GM15510 (cell line): ENCODE results near the gene MYOM3.

Experiments used
- POLR2A ChIP-seq: IDR thresholded peaks from 3 replicates; pipeline ENCODE4 v1.6.1; 2011; ENCODE audit warnings: borderline replicate concordance; ENCODE audit not compliant: insufficient read length; ENCODE audit errors: extremely low read depth

MYOM3 gene

DNA sequence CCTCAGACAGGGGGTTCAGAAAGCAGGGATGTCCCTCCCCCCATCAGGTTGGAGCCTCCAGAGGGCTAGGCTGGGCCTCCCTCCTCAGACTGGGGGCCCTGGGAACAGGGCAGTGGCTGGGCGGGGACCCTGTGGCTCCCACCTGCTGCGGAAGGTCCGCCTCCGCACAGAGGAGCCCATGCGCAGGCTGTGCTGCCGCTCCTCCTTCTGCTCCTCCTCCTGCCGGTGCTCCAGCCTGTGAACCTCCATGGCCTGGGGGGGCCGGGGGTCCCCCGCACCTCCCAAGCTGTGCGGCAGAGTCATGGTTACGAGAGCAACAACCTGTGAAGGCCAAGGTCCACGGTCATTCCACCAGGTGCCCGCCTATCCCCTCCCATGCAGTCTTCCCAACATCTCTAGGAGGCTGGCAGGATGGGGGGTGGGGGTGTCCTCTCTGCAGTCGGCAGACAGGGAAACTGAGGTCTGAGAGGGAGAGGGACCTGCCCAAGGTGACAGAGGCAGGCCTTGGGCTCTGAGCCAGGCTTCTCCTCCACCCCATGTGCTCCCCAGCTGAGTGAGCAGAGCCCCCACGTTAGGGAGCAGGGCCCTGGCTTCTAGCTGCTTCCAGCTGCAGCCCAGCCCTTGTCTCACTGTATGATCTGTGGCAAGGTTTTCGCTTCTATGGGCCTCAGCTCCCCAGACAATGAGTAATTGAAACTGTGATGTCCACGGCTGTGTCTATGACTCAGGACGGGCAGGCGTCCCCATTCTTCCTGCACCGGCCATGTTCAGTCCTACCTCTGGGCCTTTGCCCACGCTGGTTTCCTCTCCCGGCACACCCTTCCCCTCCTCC lies 3.4 kb downstream of the MYOM3 start:
- no peak for TF ChIP-seq POLR2A

DNA sequence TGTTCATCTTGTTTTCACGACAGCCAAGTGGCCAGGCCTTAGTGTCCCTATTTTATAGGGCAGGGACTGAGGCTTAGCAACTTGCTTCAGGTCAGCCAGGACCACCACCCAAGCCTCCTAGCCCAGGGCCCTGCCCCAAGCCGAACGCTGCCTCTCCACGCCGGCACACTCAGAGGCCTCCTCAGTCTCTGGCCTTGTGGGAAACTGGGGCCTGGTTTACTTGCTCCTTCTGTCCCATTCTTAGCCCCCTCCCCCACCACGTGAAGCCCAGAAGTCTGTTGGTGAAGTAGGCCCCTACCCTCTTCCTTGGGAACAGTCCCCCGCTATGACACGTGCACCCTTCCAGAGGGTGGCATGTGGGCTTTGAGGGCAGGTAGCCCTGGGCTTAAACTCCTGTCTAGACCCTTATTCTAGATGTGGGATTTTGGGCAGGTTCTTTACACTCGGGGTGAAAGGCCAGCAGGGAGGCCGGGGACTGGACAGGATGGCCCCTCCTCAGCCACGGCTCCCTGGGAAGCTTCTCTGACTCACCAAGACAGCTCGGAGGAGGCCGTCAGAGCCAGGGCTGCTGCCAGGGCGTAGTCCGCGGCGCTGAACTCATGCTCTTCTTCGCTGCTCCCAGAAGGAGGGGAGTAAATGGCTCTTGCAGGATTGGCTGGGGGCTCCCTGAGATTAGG lies 4.3 kb downstream of the MYOM3 start:
- no peak for TF ChIP-seq POLR2A

DNA sequence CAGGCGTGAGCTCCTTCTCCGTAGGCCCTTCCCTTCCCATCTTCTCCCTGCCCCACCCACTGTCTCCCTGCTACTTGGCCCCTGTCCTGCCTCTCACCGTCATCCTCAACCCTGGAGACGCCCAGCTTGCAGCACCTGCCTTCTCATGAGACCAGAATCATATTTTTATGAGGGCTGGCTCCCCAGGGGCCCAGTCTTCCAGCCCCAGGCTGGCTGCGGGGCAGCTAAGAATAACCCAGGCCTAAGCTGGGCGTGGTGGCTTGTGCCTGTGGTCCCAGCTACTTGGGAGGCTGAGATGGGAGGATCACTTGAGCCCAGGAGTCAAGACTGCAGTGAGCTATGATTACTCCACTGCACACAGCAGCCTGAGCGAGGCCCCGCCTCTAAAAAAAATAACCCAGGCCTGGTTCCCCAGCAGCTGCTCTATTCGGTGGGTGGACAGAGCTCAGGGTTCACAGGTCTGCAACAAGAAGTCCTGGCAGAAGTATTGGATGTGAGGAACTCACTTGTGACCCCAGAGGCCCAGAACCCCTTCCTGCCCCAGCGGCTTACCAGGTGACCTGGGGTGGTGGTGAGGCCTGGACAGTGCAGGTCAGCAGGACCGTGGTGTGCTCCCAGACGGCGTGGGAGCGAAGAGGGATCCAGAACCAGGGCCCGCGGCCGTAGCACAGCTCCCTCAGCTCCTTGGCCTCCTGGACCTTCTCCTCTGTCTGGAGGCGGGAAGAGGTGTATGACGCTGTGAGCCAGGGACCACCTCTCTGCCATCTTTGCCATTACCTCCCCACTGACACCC lies 6.4 kb downstream of the MYOM3 start:
- TF ChIP-seq POLR2A, result no peak

DNA sequence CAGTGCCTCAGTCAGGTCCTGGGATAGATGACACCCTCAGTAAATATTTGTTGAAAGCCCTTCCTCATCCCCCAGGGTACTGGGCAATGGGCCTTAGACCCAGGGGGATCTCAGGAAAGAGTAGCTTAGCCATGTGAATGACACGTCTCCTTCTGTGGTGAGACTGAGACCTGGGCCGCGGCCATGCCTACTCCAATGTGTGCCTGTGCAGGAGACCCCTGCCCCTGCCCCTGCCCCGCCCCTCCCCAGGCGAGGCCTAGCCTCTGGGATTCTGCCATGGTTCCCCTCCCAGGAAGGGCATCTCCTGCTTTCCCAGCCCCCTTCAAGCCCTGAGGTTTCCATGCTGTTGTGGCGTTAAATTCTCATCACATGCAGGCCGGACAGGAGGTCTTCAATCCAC lies 7.1 kb downstream of the MYOM3 start:
- no peak for TF ChIP-seq POLR2A

DNA sequence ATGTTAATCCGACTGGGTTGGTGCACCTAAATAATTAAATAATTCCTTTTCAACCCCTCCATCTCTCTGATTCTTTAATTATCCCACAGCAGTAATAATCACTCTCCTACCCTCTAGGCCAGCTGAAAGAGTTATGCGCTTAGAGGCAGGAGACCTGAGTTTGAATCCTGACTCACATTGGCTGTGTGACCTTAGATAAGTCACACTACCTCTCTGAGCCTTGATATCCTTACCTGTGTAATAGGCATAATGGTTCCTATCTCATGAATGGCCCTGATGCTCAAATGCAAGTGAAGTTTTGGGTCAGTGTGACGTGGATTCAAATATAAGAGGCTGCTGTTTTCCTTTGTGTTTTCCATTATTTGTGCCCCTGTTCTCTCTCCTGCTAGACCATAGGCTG lies 8.1 kb downstream of the MYOM3 start:
- TF ChIP-seq POLR2A, result no peak

DNA sequence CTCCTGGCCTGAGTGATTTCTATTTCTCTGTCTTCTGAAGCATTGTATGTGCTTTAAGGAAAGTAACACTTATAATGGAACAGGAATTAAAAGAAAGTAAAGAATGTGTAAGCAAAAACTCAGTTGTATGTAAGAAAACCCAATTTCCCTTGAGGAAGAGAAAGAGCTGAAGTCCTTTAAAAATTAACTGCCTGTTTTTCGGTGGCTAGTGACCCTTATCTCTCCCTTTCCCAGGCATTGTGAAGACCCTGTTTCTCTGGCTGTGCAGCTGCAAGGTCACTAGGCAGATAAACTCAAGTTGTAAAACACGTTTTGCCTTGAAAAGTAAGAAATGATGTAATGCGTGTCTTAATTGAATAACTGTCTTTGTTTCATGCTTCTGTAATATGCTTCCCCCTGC lies 8.5 kb downstream of the MYOM3 start:
- TF ChIP-seq POLR2A, result no peak

DNA sequence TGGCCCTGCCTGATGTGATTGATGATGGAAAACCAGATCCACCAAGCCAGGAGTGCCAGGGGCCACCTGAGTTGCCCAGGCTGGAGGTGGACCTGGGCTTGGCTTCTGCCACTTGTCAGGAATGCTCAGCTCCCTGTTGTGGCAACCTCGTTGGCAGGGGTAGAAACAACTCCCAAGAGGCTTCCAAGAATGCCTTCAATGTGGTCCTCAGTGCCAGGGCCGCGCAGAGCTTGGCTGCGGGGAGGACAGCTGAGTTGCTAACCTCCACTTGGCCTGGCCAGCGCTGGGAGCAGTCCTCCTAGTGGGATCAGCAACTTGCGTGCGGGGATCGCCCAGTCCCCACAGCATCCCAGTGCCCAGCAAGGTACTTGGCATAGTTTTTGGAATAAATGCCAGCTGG lies 9.0 kb downstream of the MYOM3 start:
- TF ChIP-seq POLR2A, result no peak

DNA sequence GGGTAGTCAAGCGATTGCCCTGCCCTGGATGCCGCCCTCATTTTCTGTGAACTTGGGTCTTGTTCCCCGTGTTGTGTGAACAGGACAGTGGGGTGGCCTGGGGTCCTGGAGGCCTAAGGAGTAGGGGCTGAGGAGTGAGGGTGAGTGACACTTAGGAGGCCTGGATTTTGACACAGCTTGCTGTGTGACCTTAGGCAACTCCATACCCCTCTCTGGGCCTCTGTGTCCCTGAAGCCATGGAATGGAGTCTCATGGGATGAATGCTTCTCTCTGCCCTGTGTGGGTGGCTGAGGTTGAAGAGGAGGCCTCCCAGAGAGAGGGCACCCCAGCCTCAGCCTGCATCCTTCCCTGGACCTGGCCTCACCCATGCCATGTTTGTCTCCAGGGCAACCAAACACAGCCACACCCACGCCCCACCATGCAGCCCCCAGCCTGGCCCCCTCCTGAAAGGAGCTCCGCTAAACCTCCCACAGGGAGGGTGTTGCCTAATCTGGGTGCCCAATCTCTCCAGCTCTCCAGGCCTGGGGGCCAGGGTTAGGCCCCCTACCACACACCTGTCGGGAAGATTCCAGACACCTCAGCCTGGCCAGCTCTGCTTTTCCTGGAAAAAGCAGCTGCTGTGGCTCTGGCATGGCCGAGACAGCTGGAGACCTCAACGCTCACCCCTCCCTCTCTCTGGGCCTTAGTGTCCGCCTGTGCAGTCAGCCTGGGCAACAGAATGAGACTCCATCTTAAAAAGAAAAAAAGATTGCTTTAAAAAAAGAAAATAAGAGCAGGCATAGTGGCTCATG lies 9.9 kb downstream of the MYOM3 start:
- no peak for TF ChIP-seq POLR2A

DNA sequence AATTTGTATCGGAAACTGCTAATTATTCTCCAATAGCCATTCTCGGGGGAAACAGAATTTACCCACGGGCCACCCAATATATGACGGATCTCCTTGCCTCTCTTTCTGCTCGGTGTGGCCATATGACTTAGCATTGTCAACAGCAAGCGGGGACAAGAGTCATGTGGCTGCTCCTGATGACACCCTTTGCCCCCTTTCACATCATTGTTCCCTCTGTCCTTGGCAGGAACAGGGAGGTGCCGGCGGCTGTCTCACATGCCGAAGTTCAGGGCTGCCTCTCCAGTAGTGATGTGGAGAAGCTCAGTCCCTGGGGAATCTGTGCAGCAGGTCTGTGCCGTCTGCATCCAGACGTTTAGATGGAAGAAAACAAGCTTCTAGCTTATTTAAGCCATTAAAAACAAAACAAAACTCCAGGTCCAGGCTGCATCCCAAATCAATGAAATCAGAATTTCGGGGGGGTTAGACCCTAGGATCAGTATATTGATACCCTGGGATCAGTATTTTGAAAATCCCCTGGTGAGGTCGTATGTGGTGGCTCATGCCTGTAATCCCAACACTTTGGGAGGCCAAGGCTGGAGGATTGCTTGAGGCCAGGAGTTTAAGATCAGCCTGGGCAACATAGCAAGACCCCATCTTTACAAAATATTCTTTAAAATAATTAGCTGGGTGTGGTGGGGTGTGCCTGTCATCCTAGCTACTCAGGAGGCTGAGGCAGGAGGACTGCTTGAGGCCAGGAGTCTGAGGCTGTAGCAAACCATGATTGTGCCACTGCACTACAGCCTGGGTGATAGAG lies 10.8 kb downstream of the MYOM3 start:
- no peak for TF ChIP-seq POLR2A

DNA sequence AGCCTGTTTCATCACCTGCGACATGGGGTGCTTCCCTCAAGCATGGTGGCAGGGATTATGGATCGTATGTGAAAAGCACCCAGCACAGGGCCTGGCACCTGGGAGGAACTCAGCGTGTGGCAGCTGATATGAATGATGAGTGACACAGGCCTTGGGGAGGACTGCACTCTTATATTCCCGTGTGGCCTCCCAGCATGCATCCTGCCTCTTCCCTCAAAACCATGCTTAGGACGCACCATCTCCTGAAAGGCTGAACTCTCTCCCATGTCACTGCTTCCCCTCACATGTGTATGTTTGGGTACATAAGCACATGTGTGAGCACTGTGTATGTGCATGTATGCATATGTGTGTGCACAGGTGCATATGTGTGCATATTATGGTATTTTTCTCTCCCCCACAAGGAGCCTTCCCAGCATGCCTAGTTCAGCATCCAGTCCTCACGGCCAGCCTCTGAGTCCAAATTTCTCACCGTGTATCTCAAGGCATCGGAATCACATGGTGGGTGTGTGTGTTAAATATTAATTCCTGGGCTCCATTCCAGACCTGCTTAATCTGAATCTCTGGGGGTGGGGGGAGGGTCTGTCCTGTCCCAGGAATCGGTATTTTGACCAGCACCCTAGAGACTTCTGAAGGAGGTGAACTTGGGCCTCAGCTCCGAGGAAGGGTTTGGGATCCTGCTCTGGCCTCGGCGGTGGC lies 12.8 kb downstream of the MYOM3 start:
- TF ChIP-seq POLR2A, result no peak

DNA sequence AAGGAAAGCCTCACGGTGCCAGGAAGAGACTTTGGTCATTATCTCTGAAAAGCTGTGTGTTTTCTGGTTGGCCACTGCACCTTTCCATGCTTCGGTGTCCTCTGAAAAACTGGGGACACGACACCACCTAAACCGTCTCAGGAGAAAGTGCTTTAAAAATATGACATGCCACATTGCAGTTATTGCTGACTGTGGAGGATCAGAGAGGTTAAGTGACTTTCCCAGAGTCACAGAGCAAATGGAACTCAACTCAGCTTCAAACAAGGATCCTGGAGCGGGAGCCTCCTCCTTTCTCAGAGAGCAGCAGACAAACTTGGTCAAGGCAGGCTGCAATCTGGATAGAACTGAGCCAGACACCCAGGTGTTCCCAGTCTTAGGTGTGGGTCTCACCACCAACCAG lies 13.8 kb downstream of the MYOM3 start:
- no peak for TF ChIP-seq POLR2A

DNA sequence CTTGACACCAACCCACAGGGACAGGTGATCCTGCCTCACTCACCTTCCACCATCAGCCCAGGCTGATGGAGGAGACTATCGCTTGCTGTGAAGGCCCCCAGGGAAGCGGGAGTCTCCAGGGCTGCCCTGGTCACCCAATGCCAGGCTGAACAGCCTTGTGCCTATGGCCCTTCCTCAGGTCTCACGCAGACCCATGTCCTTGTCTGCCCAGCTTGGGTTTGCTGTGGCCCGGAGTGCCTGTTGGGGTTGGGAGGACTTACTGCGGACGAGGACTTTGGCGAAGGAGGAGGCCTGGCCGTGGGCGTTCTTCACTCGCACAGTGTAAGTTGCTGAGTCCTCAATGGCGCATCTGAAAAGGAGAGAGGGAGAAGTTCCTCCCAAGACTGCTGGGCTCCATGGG lies 14.3 kb downstream of the MYOM3 start:
- TF ChIP-seq POLR2A, result no peak

DNA sequence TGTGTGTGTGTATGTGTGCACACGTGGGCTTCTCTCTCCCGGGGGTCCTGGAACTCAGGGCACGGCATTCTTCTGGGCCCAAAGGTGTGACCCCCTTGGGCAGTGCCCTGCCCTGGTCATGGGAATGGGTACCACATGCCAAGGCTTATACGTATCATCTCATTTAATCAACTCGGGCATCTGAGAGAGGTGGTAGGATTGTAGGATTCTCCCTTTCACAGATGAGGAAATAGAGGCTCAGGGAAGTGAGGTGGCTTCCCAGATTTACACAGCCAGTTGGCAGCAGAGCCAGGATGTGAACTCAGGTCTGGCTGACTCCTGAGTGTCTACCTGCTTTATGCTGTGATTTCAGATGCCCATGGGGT lies 15.2 kb downstream of the MYOM3 start:
- TF ChIP-seq POLR2A, result no peak

DNA sequence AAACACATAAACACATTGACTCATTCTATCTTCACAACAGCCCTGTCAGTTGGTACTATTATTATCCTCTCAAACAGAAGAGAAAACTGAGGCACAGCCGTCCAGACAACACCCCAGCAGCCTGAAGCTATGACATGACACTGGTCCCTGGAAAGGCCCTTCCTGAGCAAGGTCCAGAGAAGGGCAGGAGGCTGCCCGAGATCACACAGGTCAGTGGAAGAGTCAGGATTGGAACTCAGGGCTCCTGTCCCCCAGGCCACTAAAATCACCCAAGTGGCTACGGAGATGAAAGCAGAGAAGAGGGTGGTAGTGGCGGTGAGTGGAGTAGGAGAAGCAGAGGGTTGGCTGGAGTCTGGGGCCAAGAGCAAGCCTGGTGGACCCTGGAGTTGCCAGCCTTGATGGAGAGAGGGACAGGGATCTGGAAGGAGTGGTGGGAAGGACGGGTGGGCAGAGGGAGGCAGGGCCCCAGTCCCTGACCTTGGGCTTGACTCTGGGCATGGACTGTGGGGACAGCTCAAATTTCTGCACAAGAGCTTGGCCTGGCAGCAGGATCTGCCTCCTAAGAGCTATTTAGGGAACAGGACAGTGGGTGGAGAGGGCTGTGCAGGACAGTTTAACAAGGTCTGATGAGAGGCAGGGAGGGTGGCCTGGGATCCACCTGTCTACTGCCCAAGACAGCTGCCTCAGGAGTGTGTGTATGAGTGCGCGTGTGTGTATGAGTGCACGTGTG lies 15.8 kb downstream of the MYOM3 start:
- TF ChIP-seq POLR2A, result no peak
